DND-41 (cell line): ENCODE data around the gene ANKS4B.
"Not testable (repeated sequence)": the region's sequence is repeated elsewhere in the genome, so short reads cannot be mapped to it uniquely, and the experiment has no call there.

Experiments used
- ATAC-seq: fragments of 200-7000 bp; cut with Tn5 transposase; 3 replicates; pipeline ENCODE4 v1.9.1; 2021; ENCODE audit warnings: low read depth; ENCODE audit not compliant: insufficient read depth
- DNase-seq: peaks from one replicate; pipeline ENCODE4 v3.0.0-alpha.2; 2020
- H2AFZ ChIP-seq: 2 replicates; pipeline ENCODE4 v1.6.0; 2012; ENCODE audit warnings: low read depth, low read length
- H3K27ac ChIP-seq: 2 replicates; pipeline ENCODE4 v1.5.1; 2012; ENCODE audit warnings: low read length, inconsistent platforms
- H3K27me3 ChIP-seq: fragments of 200-600 bp; sonication (generic); 2 replicates; pipeline ENCODE4 v1.6.0; 2012; ENCODE audit warnings: low read length, mild to moderate bottlenecking, inconsistent platforms; ENCODE audit not compliant: insufficient read depth, poor library complexity
- H3K36me3 ChIP-seq: 2 replicates; pipeline ENCODE4 v1.5.1; 2012; ENCODE audit warnings: low read length, inconsistent platforms; ENCODE audit not compliant: insufficient read depth
- H3K4me1 ChIP-seq: 2 replicates; pipeline ENCODE4 v1.5.1; 2012; ENCODE audit warnings: mild to moderate bottlenecking, low read length; ENCODE audit not compliant: insufficient read depth
- H3K4me2 ChIP-seq: 2 replicates; pipeline ENCODE4 v1.6.0; 2012; ENCODE audit warnings: mild to moderate bottlenecking, moderate library complexity, low read length, inconsistent platforms; ENCODE audit not compliant: insufficient read depth
- H3K4me3 ChIP-seq, 2 experiments: fragments of 200-600 bp in 1 of 2; shearing (Covaris generic) in 1 of 2; 2 replicates each; pipeline ENCODE4 v1.5.1; 2012 to 2016; ENCODE audit warnings: inconsistent platforms in 2 of 2, low read length in 2 of 2, mild to moderate bottlenecking in 2 of 2, low read depth in 1 of 2, moderate library complexity in 1 of 2
- H3K79me2 ChIP-seq: 2 replicates; pipeline ENCODE4 v1.6.0; 2012; ENCODE audit warnings: low read length, inconsistent platforms; ENCODE audit not compliant: insufficient read depth
- H3K9ac ChIP-seq: 2 replicates; pipeline ENCODE4 v1.6.0; 2012; ENCODE audit warnings: low read depth, mild to moderate bottlenecking, inconsistent platforms, low read length, moderate library complexity
- H3K9me3 ChIP-seq: 2 replicates; pipeline ENCODE4 v1.5.1; 2012; ENCODE audit warnings: low read length, moderate library complexity, mild to moderate bottlenecking, inconsistent platforms; ENCODE audit not compliant: insufficient read depth, severe bottlenecking
- H4K20me1 ChIP-seq: 2 replicates; pipeline ENCODE4 v1.6.0; 2012; ENCODE audit warnings: low read length; ENCODE audit not compliant: insufficient read depth
- CTCF ChIP-seq: IDR thresholded peaks from 2 replicates; pipeline ENCODE4 v1.5.1; 2012; ENCODE audit warnings: borderline replicate concordance, low read length, moderate library complexity, mild to moderate bottlenecking; ENCODE audit not compliant: poor library complexity, severe bottlenecking; ENCODE audit errors: extremely low read depth
- EZH2 ChIP-seq: IDR thresholded peaks from 3 replicates; pipeline ENCODE4 v1.6.1; 2012; ENCODE audit warnings: borderline replicate concordance, low read depth, mild to moderate bottlenecking, moderate library complexity, low read length, inconsistent platforms; ENCODE audit not compliant: severe bottlenecking

The ANKS4B gene

GRCh38 chr16:21268236-21268635, 34.7 kb downstream of the ANKS4B start:
- Histone ChIP-seq H3K27ac (no peak overlapping the region), H3K4me3 (no peak overlapping the region), H3K27me3 (no peaks in the 10 kb centered on the region), H3K4me2 (no peak overlapping the region), H3K9me3 (no peaks in the 10 kb centered on the region), H3K4me1 (no peaks in the 10 kb centered on the region), H3K79me2 (no peaks in the 10 kb centered on the region), H2AFZ (no peak overlapping the region), H4K20me1 (no peaks in the 10 kb centered on the region), H3K9ac (no peak overlapping the region), H3K36me3 (no peaks in the 10 kb centered on the region)
- TF ChIP-seq EZH2 = no peak
- no peak for TF ChIP-seq CTCF
- DNase-seq (no peak), ATAC-seq (no peak)

DNA sequence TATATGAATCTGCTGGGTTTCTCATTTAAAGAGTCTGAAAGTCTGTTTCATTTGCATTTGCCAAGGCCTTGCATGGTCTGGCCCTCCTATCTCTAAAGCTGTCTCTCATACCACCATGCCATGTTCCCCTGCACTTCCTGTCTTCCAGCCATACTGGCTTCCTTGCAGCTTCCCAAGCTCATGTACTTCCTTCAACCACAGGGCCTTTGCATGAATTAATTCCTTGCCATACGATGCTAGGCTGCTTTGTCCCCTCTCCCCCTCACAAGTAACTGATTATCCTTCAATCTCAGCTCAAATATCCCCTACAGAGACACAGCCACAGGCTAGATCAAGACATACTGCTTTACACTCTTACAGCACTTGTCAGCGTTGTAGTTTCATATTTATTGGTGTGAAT, 38.8 kb downstream of the ANKS4B start:
- H4K20me1 ChIP-seq = no peaks in the 10 kb centered on the region
- ATAC-seq = no peak
- H3K27ac ChIP-seq = no peak overlapping the region
- H3K79me2 ChIP-seq = no peaks in the 10 kb centered on the region
- H3K4me1 ChIP-seq = no peaks in the 10 kb centered on the region
- H3K9me3 ChIP-seq = no peaks in the 10 kb centered on the region
- H3K36me3 ChIP-seq = no peaks in the 10 kb centered on the region
- DNase-seq = no peak
- no peak overlapping the region for H3K9ac ChIP-seq
- TF ChIP-seq CTCF (no peak), EZH2 (no peak)
- no peak overlapping the region for H2AFZ ChIP-seq
- no peak overlapping the region for H3K4me2 ChIP-seq
- no peak overlapping the region for H3K4me3 ChIP-seq
- H3K27me3 ChIP-seq = peaks cover 3% of the 10 kb centered on the region

DNA sequence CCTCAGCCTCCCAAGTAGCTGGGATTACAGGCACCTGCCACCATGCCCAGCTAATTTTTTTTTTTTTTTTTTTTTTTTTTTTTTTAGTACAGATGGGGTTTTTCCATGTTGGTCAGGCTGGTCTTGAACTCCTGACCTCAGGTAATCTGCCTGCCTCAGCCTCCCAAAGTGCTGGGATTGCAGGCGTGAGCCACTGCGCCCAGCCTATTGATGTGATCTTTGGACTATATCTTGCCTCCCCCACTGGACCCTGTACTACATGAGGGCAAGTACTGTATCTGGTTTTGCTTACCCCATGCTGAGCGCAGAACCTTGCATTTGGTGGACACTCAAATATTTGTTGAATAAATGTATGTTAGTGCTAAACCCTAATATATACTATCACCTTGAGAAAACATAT, 39.3 kb downstream of the ANKS4B start:
- H3K79me2 ChIP-seq, H2AFZ ChIP-seq, H3K27me3 ChIP-seq, H3K36me3 ChIP-seq, H3K9me3 ChIP-seq, H3K4me3 ChIP-seq, H3K4me2 ChIP-seq, H3K27ac ChIP-seq, H3K9ac ChIP-seq, DNase-seq, H3K4me1 ChIP-seq, ATAC-seq, H4K20me1 ChIP-seq: not testable (repeated sequence)

- Histone ChIP-seq H3K4me3 (no peak overlapping the region), H4K20me1 (no peaks in the 10 kb centered on the region), H3K79me2 (no peaks in the 10 kb centered on the region), H3K27me3 (peaks cover 4% of the 10 kb centered on the region), H3K27ac (no peak overlapping the region), H3K36me3 (no peaks in the 10 kb centered on the region), H3K9me3 (no peaks in the 10 kb centered on the region), H3K4me1 (no peaks in the 10 kb centered on the region), H3K4me2 (no peak overlapping the region), H3K9ac (no peak overlapping the region), H2AFZ (no peak overlapping the region)
- no peak for TF ChIP-seq EZH2
- no peak for TF ChIP-seq CTCF
- no peak for ATAC-seq
- DNase-seq = no peak
Measured at GRCh38 chr16:21274172-21274726, 40.8 kb downstream of the ANKS4B start.
